ENCODE measurements around the gene FDX2. TPM values are rescaled to one million over a fixed set of nuclear protein-coding genes. Genes with fewer than 3 reads are reported as not detected.

Gene FDX2
- total and polyA plus RNA-seq, 2 experiments from 2014 or later, result 28.7 to 35.0 TPM

GRCh38 chr19:10278935-10279334 lies 36.9 kb downstream of the FDX2 start:
- no peak overlapping the region for H3K4me2 ChIP-seq
- 0 out of 3 replicates have a peak, but pooled peaks cover 4% of the 10 kb centered on the region for H3K4me1 Mint-ChIP-seq
- H3K36me3 Mint-ChIP-seq (ENCODE audit: low read depth), result peaks cover 4% of the 10 kb centered on the region; the same call in 1 of the 3 replicates
- H3K27me3 ChIP-seq (ENCODE audit: insufficient read depth), result no peaks in the 10 kb centered on the region
- no peaks in the 10 kb centered on the region for H3K9me3 Mint-ChIP-seq
- DNase-seq (ENCODE audit: low spot score) (no peak), ATAC-seq (no peak)
- H4K20me1 ChIP-seq (replicated peaks; ENCODE audit: insufficient read depth), result peaks cover 6% of the 10 kb centered on the region; the same call in 1 of the 2 replicates
- H3K9me2 ChIP-seq (ENCODE audit: insufficient read depth), result no peaks in the 10 kb centered on the region
- H3K36me3 ChIP-seq (ENCODE audit: insufficient read depth), result no peaks in the 10 kb centered on the region
- no peak overlapping the region for H3K27ac ChIP-seq (ENCODE audit: low read depth)
- peaks cover 5% of the 10 kb centered on the region for H3K27me3 Mint-ChIP-seq (ENCODE audit: insufficient read depth, low read depth, poor library complexity)
- TF ChIP-seq EZH2 (IDR thresholded peaks at IDR 0.05; ENCODE audit: low read depth, unreplicated experiment), result no peak
- no peak for TF ChIP-seq CTCF (conservative IDR thresholded peaks at IDR 0.05; ENCODE audit: low read depth in 2 of 2)
- TF ChIP-seq EZH2phosphoT487 (IDR thresholded peaks at IDR 0.05; ENCODE audit: unreplicated experiment), result no peak
- TF ChIP-seq ZNF462 (CRISPR knock-in tag; IDR thresholded peaks at IDR 0.05), result no peak
- no peak for TF ChIP-seq NANOG (IDR thresholded peaks at IDR 0.05; ENCODE audit: borderline replicate concordance)
- H3K79me2 ChIP-seq (replicated peaks; ENCODE audit: insufficient read depth), result no peaks in the 10 kb centered on the region
- H2AFZ ChIP-seq, result no peak overlapping the region
- no peaks in the 10 kb centered on the region for H3K4me1 ChIP-seq (ENCODE audit: insufficient read depth)
- H3F3A ChIP-seq (replicated peaks; ENCODE audit: low read depth), result no peaks in the 10 kb centered on the region
- no peak overlapping the region for H3K4me3 ChIP-seq
- no peak overlapping the region for H3K27ac Mint-ChIP-seq
- H3K4me3 Mint-ChIP-seq, result no peak overlapping the region
